IMR-90 (cell line): ENCODE results near the gene SYNE2. TPM values are rescaled to one million over a fixed set of nuclear protein-coding genes. Genes with fewer than 3 reads are reported as not detected.

Experiments used
- ATAC-seq: fragments of 200-7000 bp; cut with Tn5 transposase; 2 replicates; pipeline ENCODE4 v1.9.1; 2020; ENCODE audit warnings: low read depth, mild to moderate bottlenecking, moderate library complexity
- BruUV-seq: library from RNA; stranded (reverse); fragments of 400-500 nt; replicated peaks from 2 replicates; lab custom pipeline; 2021; lab: Mats Ljungman, UMichigan
- CTCF ChIA-PET: fragments of 300-600 bp; formaldehyde crosslinking; extraction: SDS; loops from one replicate; lab custom pipeline; 2021; ENCODE audit warnings: antibody characterized with exemption; lab: Yijun Ruan, JAX
- POLR2A ChIA-PET: fragments of 300-600 bp; sonication (Branson Sonifier 250); formaldehyde crosslinking; loops from one replicate; lab custom pipeline; 2022; ENCODE audit warnings: antibody characterized with exemption; ENCODE audit not compliant: unreplicated experiment; lab: Charles Lee
- DNase-seq: peaks from one replicate; pipeline ENCODE4 v3.0.0; 2013
- H2AFZ ChIP-seq: replicated peaks from 2 replicates; pipeline ENCODE3; 2013; ENCODE audit warnings: low read length, mild to moderate bottlenecking; ENCODE audit not compliant: poor library complexity
- H2AK5ac ChIP-seq: 2 replicates; pipeline ENCODE4 v1.6.1; 2013; ENCODE audit warnings: low read depth, low read length, inconsistent platforms
- H2AK9ac ChIP-seq: replicated peaks from 2 replicates; pipeline ENCODE3; 2013; ENCODE audit warnings: mild to moderate bottlenecking, low read depth, low read length, moderate library complexity; ENCODE audit not compliant: poor library complexity
- H2BK120ac ChIP-seq: 2 replicates; pipeline ENCODE4 v1.6.1; 2013; ENCODE audit warnings: low read depth, low read length, inconsistent platforms
- H2BK15ac ChIP-seq: 3 replicates; pipeline ENCODE4 v1.6.1; 2013; ENCODE audit warnings: low read depth, low read length, inconsistent platforms
- H2BK20ac ChIP-seq: 2 replicates; pipeline ENCODE4 v1.6.1; 2013; ENCODE audit warnings: low read depth, mild to moderate bottlenecking, inconsistent platforms, low read length, moderate library complexity
- H2BK5ac ChIP-seq: 2 replicates; pipeline ENCODE4 v1.6.1; 2013; ENCODE audit warnings: mild to moderate bottlenecking, low read depth, low read length, inconsistent platforms; ENCODE audit not compliant: poor library complexity, severe bottlenecking
- H3K14ac ChIP-seq: replicated peaks from 2 replicates; pipeline ENCODE4 v1.6.1; 2013; ENCODE audit warnings: low read depth, low read length, inconsistent platforms
- H3K18ac ChIP-seq: 2 replicates; pipeline ENCODE4 v1.6.1; 2013; ENCODE audit warnings: low read depth, low read length, control low read depth
- H3K23ac ChIP-seq: 2 replicates; pipeline ENCODE4 v1.6.1; 2013; ENCODE audit warnings: low read depth, low read length, inconsistent platforms
- H3K27ac ChIP-seq: 2 replicates; pipeline ENCODE4 v1.5.1; 2013; ENCODE audit warnings: mild to moderate bottlenecking, control low read depth, low read length; ENCODE audit not compliant: insufficient read depth
- H3K27me3 ChIP-seq: 2 replicates; pipeline ENCODE4 v1.6.1; 2013; ENCODE audit warnings: low read length; ENCODE audit not compliant: control insufficient read depth, insufficient read depth
- H3K36me3 ChIP-seq: 2 replicates; pipeline ENCODE4 v1.6.1; 2013; ENCODE audit warnings: low read length, mixed read lengths; ENCODE audit not compliant: control insufficient read depth, insufficient read depth
- H3K4ac ChIP-seq: 2 replicates; pipeline ENCODE4 v1.6.1; 2013; ENCODE audit warnings: low read depth, low read length, inconsistent platforms
- H3K4me1 ChIP-seq: 2 replicates; pipeline ENCODE4 v1.6.1; 2013; ENCODE audit warnings: low read length, mixed read lengths; ENCODE audit not compliant: control insufficient read depth, insufficient read depth
- H3K4me2 ChIP-seq: 2 replicates; pipeline ENCODE4 v1.6.1; 2013; ENCODE audit warnings: low read depth, mild to moderate bottlenecking, control low read depth, low read length, moderate library complexity
- H3K4me3 ChIP-seq: 2 replicates; pipeline ENCODE4 v1.5.1; 2013; ENCODE audit warnings: low read depth, mild to moderate bottlenecking, control low read depth, low read length, moderate library complexity; ENCODE audit not compliant: insufficient read depth
- H3K56ac ChIP-seq: 2 replicates; pipeline ENCODE4 v1.6.1; 2013; ENCODE audit warnings: low read length, inconsistent platforms; ENCODE audit not compliant: insufficient read depth; ENCODE audit errors: extremely low read depth
- H3K79me1 ChIP-seq, 2 experiments: 2 replicates each; pipeline ENCODE4 v1.6.1; 2013; ENCODE audit warnings: low read length in 2 of 2, inconsistent platforms in 1 of 2, low read depth in 1 of 2
- H3K9ac ChIP-seq: 2 replicates; pipeline ENCODE4 v1.6.1; 2013; ENCODE audit warnings: low read depth, low read length, control low read depth
- H3K9me1 ChIP-seq: 2 replicates; pipeline ENCODE4 v1.6.1; 2013; ENCODE audit warnings: low read length, inconsistent platforms; ENCODE audit not compliant: insufficient read depth
- H3K9me3 ChIP-seq: 2 replicates; pipeline ENCODE4 v1.6.1; 2013; ENCODE audit warnings: low read length; ENCODE audit not compliant: control insufficient read depth, insufficient read depth
- H4K20me1 ChIP-seq: 2 replicates; pipeline ENCODE4 v1.6.1; 2013; ENCODE audit warnings: low read length, inconsistent platforms; ENCODE audit not compliant: insufficient read depth
- H4K5ac ChIP-seq: 2 replicates; pipeline ENCODE4 v1.6.1; 2013; ENCODE audit warnings: mild to moderate bottlenecking, low read depth, low read length, control low read depth
- H4K8ac ChIP-seq, 2 experiments: 2 replicates each; pipeline ENCODE4 v1.6.1; 2013; ENCODE audit warnings: low read depth in 2 of 2, low read length in 2 of 2, control low read depth in 1 of 2, inconsistent platforms in 1 of 2
- H4K91ac ChIP-seq: 2 replicates; pipeline ENCODE4 v1.6.1; 2013; ENCODE audit warnings: low read depth, low read length, inconsistent platforms; ENCODE audit not compliant: insufficient read depth
- BHLHE40 ChIP-seq: fragments of 150-350 bp; IDR thresholded peaks from 2 replicates; pipeline ENCODE4 v1.6.1; 2016; ENCODE audit warnings: mild to moderate bottlenecking, low read depth, low read length
- CHD1 ChIP-seq: IDR thresholded peaks from 2 replicates; pipeline ENCODE4 v1.6.1; 2012; ENCODE audit warnings: low read depth, low read length, improper control_type of control experiment
- CTCF ChIP-seq: conservative IDR thresholded peaks from 2 replicates; pipeline ENCODE4 v1.5.1; 2012; ENCODE audit warnings: mild to moderate bottlenecking, low read depth, low read length, improper control_type of control experiment
- FOS ChIP-seq: fragments of 150-350 bp; IDR thresholded peaks from 2 replicates; pipeline ENCODE4 v1.6.1; 2016; ENCODE audit warnings: low read depth, low read length
- MAFK ChIP-seq: IDR thresholded peaks from 2 replicates; pipeline ENCODE4 v1.6.1; 2012; ENCODE audit warnings: low read depth, low read length, improper control_type of control experiment
- MAZ ChIP-seq: IDR thresholded peaks from 2 replicates; pipeline ENCODE4 v1.6.1; 2012; ENCODE audit warnings: low read depth, mild to moderate bottlenecking, low read length, improper control_type of control experiment, moderate library complexity, borderline replicate concordance
- POLR2A ChIP-seq: IDR thresholded peaks from 2 replicates; pipeline ENCODE4 v1.6.1; 2012; ENCODE audit warnings: mild to moderate bottlenecking, low read depth, low read length
- RAD21 ChIP-seq: IDR thresholded peaks from 2 replicates; pipeline ENCODE4 v1.6.1; 2012; ENCODE audit warnings: low read length, improper control_type of control experiment
- RCOR1 ChIP-seq: IDR thresholded peaks from 2 replicates; pipeline ENCODE4 v1.6.1; 2012; ENCODE audit warnings: mild to moderate bottlenecking, low read length, improper control_type of control experiment; ENCODE audit not compliant: insufficient replicate concordance
- RFX5 ChIP-seq: IDR thresholded peaks from 2 replicates; pipeline ENCODE4 v1.8.0; 2012; ENCODE audit warnings: low read depth, mild to moderate bottlenecking, low read length, moderate library complexity
- USF2 ChIP-seq: fragments of 150-350 bp; IDR thresholded peaks from 2 replicates; pipeline ENCODE4 v1.6.1; 2017; ENCODE audit warnings: mild to moderate bottlenecking, antibody characterized with exemption, low read length, low read depth
- WGBS, 2 experiments: methylation state at CpG; one replicate each; pipeline versions ENCODE4 v1.1.5 to v1.1.7; 2013; ENCODE audit warnings: missing lambda C conversion rate in 2 of 2; ENCODE audit not compliant: insufficient read length in 1 of 2; ENCODE audit errors: extremely low coverage in 2 of 2; 5-methylcytosine and 5-hydroxymethylcytosine counted together
- dilution Hi-C: fragments of 300-500 bp; cut with HindIII; formaldehyde crosslinking; loops from one replicate; pipeline ENCODE4 v1.14.3; 2018; ENCODE audit warnings: low sequenced_read_pairs; ENCODE audit not compliant: unreplicated experiment
- in situ Hi-C: fragments of 300-500 bp; cut with MboI; formaldehyde crosslinking; loops from 3 replicates; pipeline ENCODE4 v1.14.3; 2019; ENCODE audit warnings: low sequenced_read_pairs, inconsistent platforms, mixed read lengths
- intact Hi-C: fragments of 100-400 bp; cut with micrococcal nuclease; formaldehyde crosslinking; loops from 2 replicates; pipeline ENCODE4 v1.10.0; 2022
- polyA plus RNA-seq, 3 experiments: library from polyadenylated mRNA; depleted of rRNA; stranded (reverse); fragments of >200 nt; gene quantifications; 2 replicates each; pipeline ENCODE4 v1.2.3, GENCODE V29; 2012; ENCODE audit warnings: low replicate concordance in 1 of 3
- total RNA-seq: library from RNA; depleted of rRNA; stranded (reverse); fragments of >200 nt; gene quantifications from 2 replicates; pipeline ENCODE4 v1.2.3, GENCODE V29; 2012

SYNE2 gene
- total and polyA plus RNA-seq, 2 of the 4 experiments (the other 2 are of a cell fraction), result 5.2 to 28.9 TPM

GRCh38 chr14:64159588-64159987, 306.8 kb downstream of the SYNE2 start:
- no peak overlapping the region for H2BK20ac ChIP-seq
- ATAC-seq, result no peak
- no peaks in the 10 kb centered on the region for H3K79me1 ChIP-seq
- no TSS peak for BruUV-seq
- no peak overlapping the region for H3K4me3 ChIP-seq
- H4K8ac ChIP-seq, result no peak overlapping the region
- H3K4me2 ChIP-seq, result no peak overlapping the region
- no peak overlapping the region for H3K27ac ChIP-seq
- H4K5ac ChIP-seq, result no peak overlapping the region
- H3K27me3 ChIP-seq, result no peaks in the 10 kb centered on the region
- H3K56ac ChIP-seq, result no peak overlapping the region
- H3K23ac ChIP-seq, result no peak overlapping the region
- no peak overlapping the region for H2AK9ac ChIP-seq
- H2BK15ac ChIP-seq, result no peak overlapping the region
- peaks cover 2% of the 10 kb centered on the region for H3K9me1 ChIP-seq
- no peaks in the 10 kb centered on the region; the same call in 1 of the 2 replicates for H3K4me1 ChIP-seq
- no peak overlapping the region for H2BK5ac ChIP-seq
- H2AK5ac ChIP-seq, result no peak overlapping the region
- ChIA-PET POLR2A (no interaction called here), CTCF (interaction anchor here (0.7 kb wide), 1 partner anchor 20 kb away, joined by 3 read pairs; no protein-coding TSS in a partner anchor)
- no peak overlapping the region for H4K91ac ChIP-seq
- TF ChIP-seq MAZ (no peak), MAFK (no peak), RFX5 (no peak), RCOR1 (no peak), POLR2A (no peak), RAD21 (no peak), FOS (no peak), USF2 (no peak), BHLHE40 (no peak), CHD1 (no peak), CTCF (no peak)
- no peak for DNase-seq
- no peaks in the 10 kb centered on the region for H3K36me3 ChIP-seq
- H2BK120ac ChIP-seq, result no peak overlapping the region
- H3K9me3 ChIP-seq, result no peaks in the 10 kb centered on the region
- H2AFZ ChIP-seq, result no peak overlapping the region
- dilution Hi-C loops (no loop called here), intact Hi-C loops (no loop called here), in situ Hi-C loops (no loop called here)
- no peak overlapping the region for H3K18ac ChIP-seq
- no peak overlapping the region for H3K14ac ChIP-seq
- H3K4ac ChIP-seq, result no peak overlapping the region
- no peak overlapping the region for H3K9ac ChIP-seq
- no CpG with 5 or more reads among the region's 3 CpGs for WGBS, 2 experiments
- no peaks in the 10 kb centered on the region for H4K20me1 ChIP-seq
